Natural killer cell (primary cell): ENCODE results near the gene CST3. TPM values are rescaled to one million over a fixed set of nuclear protein-coding genes. Genes with fewer than 3 reads are reported as not detected.
"Not testable (repeated sequence)": the region's sequence is repeated elsewhere in the genome, so short reads cannot be mapped to it uniquely, and the experiment has no call there.

Experiments used
- ATAC-seq, 3 donors: fragments of 150-1000 bp in 2 of 3; fragments of 200-7000 bp in 1 of 3; cut with Tn5 transposase; 1 replicate in 1 of 3; 2 replicates in 2 of 3; pipeline ENCODE4 v1.10.0; 2021; ENCODE audit warnings: mild to moderate bottlenecking in 2 of 3, moderate library complexity in 2 of 3
- DNase-seq, 2 donors: peaks; one replicate each; pipeline versions ENCODE4 v3.0.0 to v3.0.0-alpha.2; 2013 to 2021; ENCODE audit warnings: mixed read lengths in 1 of 2
- H3K27ac ChIP-seq: one replicate; pipeline ENCODE4 v1.5.1; 2013; ENCODE audit warnings: mild to moderate bottlenecking, low read length
- H3K27me3 ChIP-seq: one replicate; pipeline ENCODE4 v1.6.1; 2013; ENCODE audit warnings: low read length; ENCODE audit not compliant: control insufficient read depth, insufficient read depth
- H3K36me3 ChIP-seq: one replicate; pipeline ENCODE4 v1.6.1; 2013; ENCODE audit warnings: low read length; ENCODE audit not compliant: control insufficient read depth, insufficient read depth
- H3K4me1 ChIP-seq: one replicate; pipeline ENCODE4 v1.6.1; 2013; ENCODE audit warnings: low read length; ENCODE audit not compliant: control insufficient read depth, insufficient read depth
- H3K4me3 ChIP-seq: one replicate; pipeline ENCODE4 v1.5.1; 2013; ENCODE audit warnings: low read length
- H3K9me3 ChIP-seq: one replicate; pipeline ENCODE4 v1.6.1; 2013; ENCODE audit warnings: low read length; ENCODE audit not compliant: control insufficient read depth, insufficient read depth
- H3K27ac Mint-ChIP-seq, 2 donors: one replicate each; pipeline ENCODE4 v1.8.0; 2022; ENCODE audit warnings: mild to moderate bottlenecking in 2 of 2, mixed read lengths in 2 of 2, moderate library complexity in 1 of 2
- H3K27me3 Mint-ChIP-seq, 2 donors: one replicate each; pipeline ENCODE4 v1.8.0; 2022; ENCODE audit warnings: low read depth in 2 of 2, mixed read lengths in 2 of 2
- H3K36me3 Mint-ChIP-seq: one replicate; pipeline ENCODE4 v1.8.0; 2022; ENCODE audit warnings: mixed read lengths
- H3K4me1 Mint-ChIP-seq, 2 donors: one replicate each; pipeline ENCODE4 v1.8.0; 2022; ENCODE audit warnings: mixed read lengths in 2 of 2
- H3K4me3 Mint-ChIP-seq: one replicate; pipeline ENCODE4 v1.8.0; 2022; ENCODE audit warnings: mild to moderate bottlenecking, moderate library complexity, mixed read lengths
- H3K9me3 Mint-ChIP-seq, 2 donors: one replicate each; pipeline ENCODE4 v1.8.0; 2022; ENCODE audit warnings: mixed read lengths in 2 of 2
- WGBS: methylation state at CpG from one replicate; pipeline ENCODE4 v1.1.7; 2013; ENCODE audit warnings: missing lambda C conversion rate; ENCODE audit not compliant: insufficient coverage; 5-methylcytosine and 5-hydroxymethylcytosine counted together
- intact Hi-C: fragments of 100-400 bp; cut with micrococcal nuclease; formaldehyde crosslinking; loops from one replicate; pipeline ENCODE4 v1.14.2; 2022
- total RNA-seq, 4 donors: library from RNA; stranded (reverse); fragments of 120-200 nt in 1 of 4; gene quantifications; one replicate each; pipeline versions ENCODE4 v1.2.3 to v1.2.4, GENCODE V29; 2013 to 2022
- TF ChIP-seq, protein P1 (sequence below): fragments of 200-600 bp; IDR thresholded peaks from one replicate; pipeline ENCODE4 v1.8.0; 2022; ENCODE audit warnings: antibody characterized with exemption

The CST3 gene
- total RNA-seq, 3 donors from 2014 or later (not counting 1 experiment from before 2014, with no cell fraction given) = 30.0 to 118 (median 83.8) TPM

DNA sequence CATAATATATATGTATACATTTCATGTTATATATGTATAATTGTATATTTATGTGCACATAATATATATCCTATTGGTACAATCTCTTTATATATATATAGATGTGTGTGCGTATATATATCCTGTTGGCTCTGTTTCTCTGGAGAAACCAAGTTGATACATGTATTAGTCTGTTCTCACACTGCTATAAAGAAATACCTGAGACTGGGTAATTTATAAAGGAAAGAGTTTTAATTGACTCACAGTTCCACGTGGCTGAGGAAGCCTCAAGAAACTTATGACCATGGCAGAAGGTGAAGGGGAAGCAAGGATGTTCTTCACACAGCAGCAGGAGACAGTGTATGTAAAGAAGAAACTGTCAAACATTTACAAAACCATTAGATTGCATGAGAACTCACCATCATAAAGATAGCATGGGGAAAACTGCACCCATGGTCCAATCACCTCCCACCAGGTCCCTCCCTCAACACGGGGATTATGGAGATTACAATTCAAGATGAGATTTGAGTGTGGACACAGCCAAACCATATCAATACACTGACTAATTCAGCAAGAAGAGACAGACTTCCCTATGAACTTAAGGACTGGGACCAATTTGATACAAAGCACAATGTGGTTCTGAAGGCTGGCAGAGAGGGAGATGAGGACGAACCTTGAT is 14.0 kb downstream of the CST3 start:
- WGBS = 81% methylated on average over 2 of the region's 4 CpGs

DNA sequence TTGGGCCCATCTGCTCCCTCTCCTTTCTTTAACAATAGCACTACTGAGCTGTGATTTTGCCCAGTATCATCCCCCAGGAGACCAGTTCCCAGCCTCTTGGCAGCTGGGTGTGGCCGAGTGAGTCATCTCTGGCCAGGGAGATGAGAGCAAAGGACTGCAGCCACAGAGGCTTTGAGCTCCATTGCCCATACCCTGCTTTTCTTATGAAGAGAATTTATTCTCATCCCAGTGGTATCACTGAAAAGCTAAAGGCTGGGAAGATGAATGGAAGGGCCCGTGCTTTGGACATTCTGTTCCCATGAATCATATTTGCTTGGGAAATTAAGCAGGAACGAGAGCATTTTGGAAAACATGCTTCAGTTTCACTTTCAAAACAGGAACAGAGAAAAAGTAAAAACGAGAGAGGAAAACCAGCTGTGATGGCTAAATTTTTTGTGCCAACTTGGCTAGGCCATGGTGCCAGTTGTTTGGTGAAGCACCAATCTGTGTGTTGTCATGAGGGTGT is 14.9 kb downstream of the CST3 start:
- ATAC-seq = no peak
- DNase-seq = no peak
- H3K36me3 ChIP-seq = no peaks in the 10 kb centered on the region
- Mint-ChIP-seq H3K36me3 (no peaks in the 10 kb centered on the region), H3K27ac (no peak overlapping the region), H3K4me1 (peaks cover 0 to 5% of the 10 kb centered on the region in 2 donors), H3K27me3 (peaks cover 25 to 28% of the 10 kb centered on the region in 2 donors), H3K4me3 (no peak overlapping the region), H3K9me3 (no peaks in the 10 kb centered on the region)
- no peaks in the 10 kb centered on the region for H3K4me1 ChIP-seq
- no peaks in the 10 kb centered on the region for H3K27me3 ChIP-seq
- H3K9me3 ChIP-seq = no peaks in the 10 kb centered on the region
- no peak overlapping the region for H3K27ac ChIP-seq
- intact Hi-C loops = no loop called here
- H3K4me3 ChIP-seq = no peak overlapping the region
- TF ChIP-seq, protein P1, sequence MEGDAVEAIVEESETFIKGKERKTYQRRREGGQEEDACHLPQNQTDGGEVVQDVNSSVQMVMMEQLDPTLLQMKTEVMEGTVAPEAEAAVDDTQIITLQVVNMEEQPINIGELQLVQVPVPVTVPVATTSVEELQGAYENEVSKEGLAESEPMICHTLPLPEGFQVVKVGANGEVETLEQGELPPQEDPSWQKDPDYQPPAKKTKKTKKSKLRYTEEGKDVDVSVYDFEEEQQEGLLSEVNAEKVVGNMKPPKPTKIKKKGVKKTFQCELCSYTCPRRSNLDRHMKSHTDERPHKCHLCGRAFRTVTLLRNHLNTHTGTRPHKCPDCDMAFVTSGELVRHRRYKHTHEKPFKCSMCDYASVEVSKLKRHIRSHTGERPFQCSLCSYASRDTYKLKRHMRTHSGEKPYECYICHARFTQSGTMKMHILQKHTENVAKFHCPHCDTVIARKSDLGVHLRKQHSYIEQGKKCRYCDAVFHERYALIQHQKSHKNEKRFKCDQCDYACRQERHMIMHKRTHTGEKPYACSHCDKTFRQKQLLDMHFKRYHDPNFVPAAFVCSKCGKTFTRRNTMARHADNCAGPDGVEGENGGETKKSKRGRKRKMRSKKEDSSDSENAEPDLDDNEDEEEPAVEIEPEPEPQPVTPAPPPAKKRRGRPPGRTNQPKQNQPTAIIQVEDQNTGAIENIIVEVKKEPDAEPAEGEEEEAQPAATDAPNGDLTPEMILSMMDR = no peak
- 35% methylated on average over 4 of the region's 4 CpGs for WGBS

More for the DNA sequence above, 14.0 kb downstream of the CST3 start:
- DNase-seq (no peak), ATAC-seq (no peak)
- H3K9me3 Mint-ChIP-seq = no peaks in the 10 kb centered on the region
- peaks cover 18 to 22% of the 10 kb centered on the region in 2 donors for H3K27me3 Mint-ChIP-seq
- Histone ChIP-seq H3K4me1 (no peaks in the 10 kb centered on the region), H3K9me3 (no peaks in the 10 kb centered on the region), H3K36me3 (no peaks in the 10 kb centered on the region), H3K4me3 (no peak overlapping the region), H3K27ac (no peak overlapping the region), H3K27me3 (no peaks in the 10 kb centered on the region)
- TF ChIP-seq, protein P1 = no peak
- H3K27ac Mint-ChIP-seq = no peak overlapping the region
- no peaks in the 10 kb centered on the region for H3K36me3 Mint-ChIP-seq
- intact Hi-C loops = no loop called here
- peaks cover 0 to 5% of the 10 kb centered on the region in 2 donors for H3K4me1 Mint-ChIP-seq
- no peak overlapping the region for H3K4me3 Mint-ChIP-seq

DNA sequence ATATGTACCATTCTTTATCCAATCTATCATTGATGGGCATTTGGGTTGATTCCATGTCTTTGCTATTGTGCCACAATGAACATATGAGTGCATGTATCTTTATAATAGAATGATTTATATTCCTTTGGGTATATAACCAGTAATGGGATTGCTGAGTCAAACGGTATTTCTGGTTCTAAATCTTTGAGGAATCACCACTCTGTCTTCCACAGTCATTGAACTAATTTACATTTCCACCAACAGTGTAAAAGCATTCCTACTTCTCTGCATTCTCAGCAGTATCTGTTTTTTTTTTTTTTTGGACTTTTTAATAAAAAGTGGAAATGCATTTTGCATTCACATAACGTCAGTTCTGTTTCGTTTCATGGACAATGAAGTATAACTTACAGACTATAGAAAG is 15.4 kb downstream of the CST3 start:
- intact Hi-C loops, H3K36me3 Mint-ChIP-seq, ATAC-seq, H3K4me3 ChIP-seq, H3K4me1 Mint-ChIP-seq, DNase-seq, H3K27ac Mint-ChIP-seq, H3K9me3 Mint-ChIP-seq, H3K4me1 ChIP-seq, H3K4me3 Mint-ChIP-seq, H3K36me3 ChIP-seq, H3K9me3 ChIP-seq, H3K27ac ChIP-seq, H3K27me3 ChIP-seq: not testable (repeated sequence)
- 60% methylated on average over 2 of the region's 3 CpGs for WGBS
- peaks cover 25 to 30% of the 10 kb centered on the region in 2 donors for H3K27me3 Mint-ChIP-seq

DNA sequence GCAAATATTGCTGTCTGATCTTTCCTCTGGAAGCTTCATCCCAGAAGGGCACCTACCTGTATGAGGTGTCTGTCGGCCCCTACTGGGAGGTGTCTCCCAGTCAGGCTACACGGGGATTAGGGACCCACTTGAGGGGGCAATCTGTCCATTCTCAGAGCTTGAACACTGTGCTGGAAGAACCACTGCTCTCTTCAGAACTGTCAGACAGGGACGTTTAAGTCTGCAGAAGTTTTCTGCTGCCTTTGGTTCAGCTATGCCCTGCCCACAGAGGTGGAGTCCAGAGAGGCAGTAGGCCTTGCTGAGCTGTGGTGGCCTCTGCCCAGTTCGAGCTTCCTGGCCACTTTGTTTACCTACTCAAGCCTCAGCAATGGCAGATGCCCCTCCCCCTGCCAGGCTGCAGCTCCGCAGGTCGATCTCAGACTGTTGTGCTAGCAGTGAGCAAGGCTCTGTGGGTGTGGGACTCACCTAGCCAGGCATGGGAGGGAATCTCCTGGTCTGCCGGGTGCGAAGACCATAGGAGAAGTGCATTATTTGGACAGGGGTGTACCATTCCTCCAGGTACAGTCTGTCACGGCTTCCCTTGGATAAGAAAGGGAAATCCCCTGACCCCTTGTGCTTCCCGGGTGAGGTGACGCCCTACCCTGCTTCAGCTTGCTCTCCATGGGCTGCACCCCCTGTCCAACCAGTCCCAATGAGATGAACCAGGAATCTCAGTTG is 16.9 kb downstream of the CST3 start:
- H3K9me3 ChIP-seq, H3K27ac ChIP-seq, H3K4me3 Mint-ChIP-seq, DNase-seq, H3K27ac Mint-ChIP-seq, ATAC-seq, H3K27me3 ChIP-seq, H3K36me3 Mint-ChIP-seq, H3K9me3 Mint-ChIP-seq, intact Hi-C loops, H3K4me1 Mint-ChIP-seq, H3K4me3 ChIP-seq, H3K4me1 ChIP-seq, H3K36me3 ChIP-seq: not testable (repeated sequence)
- peaks cover 31 to 38% of the 10 kb centered on the region in 2 donors for H3K27me3 Mint-ChIP-seq
- WGBS = 89% methylated on average over 11 of the region's 11 CpGs
